Natural killer cell (primary cell): Measurements from ENCODE around the gene GSK3A. TPM values are rescaled to one million over a fixed set of nuclear protein-coding genes. Genes with fewer than 3 reads are reported as not detected.
A peak's percentile ranks its signal among the peaks of the same experiment; 100 is the strongest.

Experiments
- ATAC-seq, 3 donors: fragments of 150-1000 bp in 2 of 3; fragments of 200-7000 bp in 1 of 3; cut with Tn5 transposase; 1 replicate in 1 of 3; 2 replicates in 2 of 3; pipeline ENCODE4 v1.10.0; 2021; ENCODE audit warnings: mild to moderate bottlenecking in 2 of 3, moderate library complexity in 2 of 3
- DNase-seq, 2 donors: peaks; one replicate each; pipeline versions ENCODE4 v3.0.0 to v3.0.0-alpha.2; 2013 to 2021; ENCODE audit warnings: mixed read lengths in 1 of 2
- H3K27ac ChIP-seq: one replicate; pipeline ENCODE4 v1.5.1; 2013; ENCODE audit warnings: mild to moderate bottlenecking, low read length
- H3K27me3 ChIP-seq: one replicate; pipeline ENCODE4 v1.6.1; 2013; ENCODE audit warnings: low read length; ENCODE audit not compliant: control insufficient read depth, insufficient read depth
- H3K36me3 ChIP-seq: one replicate; pipeline ENCODE4 v1.6.1; 2013; ENCODE audit warnings: low read length; ENCODE audit not compliant: control insufficient read depth, insufficient read depth
- H3K4me1 ChIP-seq: one replicate; pipeline ENCODE4 v1.6.1; 2013; ENCODE audit warnings: low read length; ENCODE audit not compliant: control insufficient read depth, insufficient read depth
- H3K4me3 ChIP-seq: one replicate; pipeline ENCODE4 v1.5.1; 2013; ENCODE audit warnings: low read length
- H3K9me3 ChIP-seq: one replicate; pipeline ENCODE4 v1.6.1; 2013; ENCODE audit warnings: low read length; ENCODE audit not compliant: control insufficient read depth, insufficient read depth
- H3K27ac Mint-ChIP-seq, 2 donors: one replicate each; pipeline ENCODE4 v1.8.0; 2022; ENCODE audit warnings: mild to moderate bottlenecking in 2 of 2, mixed read lengths in 2 of 2, moderate library complexity in 1 of 2
- H3K27me3 Mint-ChIP-seq, 2 donors: one replicate each; pipeline ENCODE4 v1.8.0; 2022; ENCODE audit warnings: low read depth in 2 of 2, mixed read lengths in 2 of 2
- H3K36me3 Mint-ChIP-seq: one replicate; pipeline ENCODE4 v1.8.0; 2022; ENCODE audit warnings: mixed read lengths
- H3K4me1 Mint-ChIP-seq, 2 donors: one replicate each; pipeline ENCODE4 v1.8.0; 2022; ENCODE audit warnings: mixed read lengths in 2 of 2
- H3K4me3 Mint-ChIP-seq: one replicate; pipeline ENCODE4 v1.8.0; 2022; ENCODE audit warnings: mild to moderate bottlenecking, moderate library complexity, mixed read lengths
- H3K9me3 Mint-ChIP-seq, 2 donors: one replicate each; pipeline ENCODE4 v1.8.0; 2022; ENCODE audit warnings: mixed read lengths in 2 of 2
- CTCF ChIP-seq: fragments of 200-600 bp; IDR thresholded peaks from one replicate; pipeline ENCODE4 v1.8.0; 2022; ENCODE audit warnings: antibody characterized with exemption
- WGBS: methylation state at CpG from one replicate; pipeline ENCODE4 v1.1.7; 2013; ENCODE audit warnings: missing lambda C conversion rate; ENCODE audit not compliant: insufficient coverage; 5-methylcytosine and 5-hydroxymethylcytosine counted together
- intact Hi-C: fragments of 100-400 bp; cut with micrococcal nuclease; formaldehyde crosslinking; loops from one replicate; pipeline ENCODE4 v1.14.2; 2022
- total RNA-seq, 4 donors: library from RNA; stranded (reverse); fragments of 120-200 nt in 1 of 4; gene quantifications; one replicate each; pipeline versions ENCODE4 v1.2.3 to v1.2.4, GENCODE V29; 2013 to 2022

The GSK3A gene
- total RNA-seq, 3 donors from 2014 or later (not counting 1 experiment from before 2014, with no cell fraction given) = 42.5 to 52.1 (median 44.1) TPM

- ATAC-seq (no peak), DNase-seq (no peak)
- H3K36me3 ChIP-seq = peaks cover 56% of the 10 kb centered on the region
- H3K27me3 ChIP-seq = no peaks in the 10 kb centered on the region
- no peaks in the 10 kb centered on the region for H3K9me3 ChIP-seq
- no peaks in the 10 kb centered on the region for H3K9me3 Mint-ChIP-seq
- no peak overlapping the region for H3K27ac Mint-ChIP-seq
- 97% methylated on average over 10 of the region's 10 CpGs for WGBS
- no peaks in the 10 kb centered on the region for H3K36me3 Mint-ChIP-seq
- H3K27me3 Mint-ChIP-seq = no peaks in the 10 kb centered on the region
- TF ChIP-seq CTCF = no peak
- no peak overlapping the region for H3K27ac ChIP-seq
- H3K4me1 Mint-ChIP-seq = peaks cover 13 to 29% of the 10 kb centered on the region in 2 donors
- H3K4me3 ChIP-seq = no peak overlapping the region
- H3K4me3 Mint-ChIP-seq = no peak overlapping the region
- intact Hi-C loops = no loop called here
- peaks cover 25% of the 10 kb centered on the region for H3K4me1 ChIP-seq
These were observed 45.4 kb upstream of the GSK3A start for GRCh38 chr19:42287827-42288107.

GRCh38 chr19:42287017-42287826 lies 44.8 kb upstream of the GSK3A start:
- Histone ChIP-seq H3K4me3 (no peak overlapping the region), H3K4me1 (peaks cover 31% of the 10 kb centered on the region), H3K27me3 (no peaks in the 10 kb centered on the region), H3K27ac (no peak overlapping the region), H3K9me3 (no peaks in the 10 kb centered on the region), H3K36me3 (peaks cover 52% of the 10 kb centered on the region)
- ATAC-seq (no peak), DNase-seq (no peak)
- Mint-ChIP-seq H3K9me3 (no peaks in the 10 kb centered on the region), H3K4me1 (peaks cover 13 to 29% of the 10 kb centered on the region in 2 donors), H3K27ac (no peak overlapping the region), H3K4me3 (no peak overlapping the region), H3K36me3 (no peaks in the 10 kb centered on the region), H3K27me3 (no peaks in the 10 kb centered on the region)
- WGBS = 96% methylated on average over 30 of the region's 30 CpGs
- TF ChIP-seq CTCF = no peak
- intact Hi-C loops = no loop called here

GRCh38 chr19:42286349-42287016 lies 44.1 kb upstream of the GSK3A start:
- Mint-ChIP-seq H3K27ac (peak overlapping the region; percentile 91 to 93), H3K4me3 (no peak overlapping the region), H3K36me3 (no peaks in the 10 kb centered on the region), H3K4me1 (peaks cover 13 to 23% of the 10 kb centered on the region in 2 donors), H3K27me3 (no peaks in the 10 kb centered on the region), H3K9me3 (no peaks in the 10 kb centered on the region)
- DNase-seq (no peak), ATAC-seq (no peak)
- no peaks in the 10 kb centered on the region for H3K27me3 ChIP-seq
- WGBS = 51% methylated on average over 12 of the region's 13 CpGs
- intact Hi-C loops = no loop called here
- no peaks in the 10 kb centered on the region for H3K9me3 ChIP-seq
- H3K4me3 ChIP-seq = no peak overlapping the region
- H3K4me1 ChIP-seq = peaks cover 38% of the 10 kb centered on the region
- H3K27ac ChIP-seq = peak overlapping the region; percentile 5
- TF ChIP-seq CTCF = no peak
- H3K36me3 ChIP-seq = peaks cover 45% of the 10 kb centered on the region
